ENCODE results near the gene NEAT1. TPM values are rescaled to one million over a fixed set of nuclear protein-coding genes. Genes with fewer than 3 reads are reported as not detected.
A peak's percentile ranks its signal among the peaks of the same experiment; 100 is the strongest.

The NEAT1 gene
- total RNA-seq, 3 donors from 2014 or later = 323 to 391 (median 351) TPM

DNA sequence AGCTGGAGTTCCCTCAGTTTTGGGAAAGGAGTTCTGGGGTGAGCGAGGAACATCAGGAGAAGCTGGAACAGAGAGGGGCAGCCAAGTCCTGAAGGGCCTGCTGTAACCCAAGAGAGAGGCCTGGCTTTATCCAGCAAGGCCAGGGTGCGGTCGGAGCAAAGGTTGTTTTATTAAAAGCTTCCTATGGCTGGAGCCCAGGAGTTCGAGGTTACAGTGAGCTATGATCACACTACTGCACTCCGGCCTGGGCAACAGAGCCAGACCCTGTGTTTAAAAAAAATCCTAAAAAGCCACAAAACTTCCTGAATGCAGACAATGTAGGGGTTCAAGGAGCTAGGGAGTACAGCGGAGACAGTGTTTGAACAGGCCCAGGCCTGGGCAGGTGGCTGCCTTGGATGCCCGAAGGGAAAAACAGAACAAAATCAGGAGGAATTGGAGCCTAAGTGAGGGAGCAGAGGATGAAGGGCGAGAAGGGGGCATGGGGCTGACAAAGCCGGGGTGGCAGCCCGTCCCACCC, 54.1 kb downstream of the NEAT1 start:
- H3K36me3 ChIP-seq = no peaks in the 10 kb centered on the region
- H3K27ac ChIP-seq = peak overlapping the region; percentile 99 to 100
- H3K9me3 ChIP-seq = no peaks in the 10 kb centered on the region
- DNase-seq (ENCODE audit: low spot score in 2 of 2) = no peak
- peak overlapping the region; percentile 58 to 81 (median 80) for H3K4me3 ChIP-seq
- no peaks in the 10 kb centered on the region for H3K27me3 ChIP-seq
- peaks cover 7% of the 10 kb centered on the region in 2 donors for H3K4me1 ChIP-seq
- TF ChIP-seq, protein P1, sequence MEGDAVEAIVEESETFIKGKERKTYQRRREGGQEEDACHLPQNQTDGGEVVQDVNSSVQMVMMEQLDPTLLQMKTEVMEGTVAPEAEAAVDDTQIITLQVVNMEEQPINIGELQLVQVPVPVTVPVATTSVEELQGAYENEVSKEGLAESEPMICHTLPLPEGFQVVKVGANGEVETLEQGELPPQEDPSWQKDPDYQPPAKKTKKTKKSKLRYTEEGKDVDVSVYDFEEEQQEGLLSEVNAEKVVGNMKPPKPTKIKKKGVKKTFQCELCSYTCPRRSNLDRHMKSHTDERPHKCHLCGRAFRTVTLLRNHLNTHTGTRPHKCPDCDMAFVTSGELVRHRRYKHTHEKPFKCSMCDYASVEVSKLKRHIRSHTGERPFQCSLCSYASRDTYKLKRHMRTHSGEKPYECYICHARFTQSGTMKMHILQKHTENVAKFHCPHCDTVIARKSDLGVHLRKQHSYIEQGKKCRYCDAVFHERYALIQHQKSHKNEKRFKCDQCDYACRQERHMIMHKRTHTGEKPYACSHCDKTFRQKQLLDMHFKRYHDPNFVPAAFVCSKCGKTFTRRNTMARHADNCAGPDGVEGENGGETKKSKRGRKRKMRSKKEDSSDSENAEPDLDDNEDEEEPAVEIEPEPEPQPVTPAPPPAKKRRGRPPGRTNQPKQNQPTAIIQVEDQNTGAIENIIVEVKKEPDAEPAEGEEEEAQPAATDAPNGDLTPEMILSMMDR (IDR thresholded peaks at IDR 0.05) = no peak
- TF ChIP-seq POLR2A (IDR thresholded peaks at IDR 0.05) = no peak
- no peak for TF ChIP-seq POLR2AphosphoS5 (IDR thresholded peaks at IDR 0.05)
- intact Hi-C loops (cut with DNase I; ENCODE audit: low total_unique reads) = no loop called here

DNA sequence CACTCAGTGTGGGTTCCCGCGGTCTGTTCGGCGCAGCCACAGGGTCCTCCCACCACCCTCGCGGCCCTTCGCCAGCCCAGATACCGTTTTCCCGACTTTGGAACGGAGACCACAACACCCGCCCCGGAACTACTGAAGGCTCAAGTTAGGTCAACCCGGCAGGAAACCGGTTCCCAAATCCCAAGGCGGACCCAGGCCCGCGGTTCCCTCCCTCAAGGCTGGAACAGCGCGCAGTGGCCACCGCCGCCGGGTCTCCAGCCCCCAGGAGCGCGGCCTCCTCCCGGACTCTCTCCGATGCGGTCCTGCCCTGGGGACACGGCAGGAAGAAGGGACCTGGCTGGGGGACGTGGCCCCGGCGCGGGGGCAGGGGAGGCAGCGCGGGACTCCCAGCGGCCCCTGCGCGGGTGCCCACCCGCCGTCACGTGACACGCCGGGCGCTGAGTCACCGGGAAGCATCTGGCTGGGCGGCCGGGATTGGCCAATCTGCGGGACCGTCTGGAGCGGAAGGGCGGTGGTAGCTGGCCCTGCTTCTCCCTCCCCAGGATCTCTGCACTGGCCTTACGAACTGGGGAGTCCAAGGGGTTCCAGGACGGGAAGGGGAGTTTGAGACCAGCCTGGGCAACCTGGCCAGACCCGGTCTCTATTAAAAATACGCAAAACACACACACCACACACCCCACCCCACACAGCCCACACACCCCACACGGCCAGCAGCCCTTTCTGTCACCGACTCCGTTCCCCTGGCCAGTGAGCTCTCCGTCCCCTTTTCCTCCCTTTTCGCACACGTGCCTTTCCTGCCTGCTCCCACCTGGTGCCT, 54.8 kb downstream of the NEAT1 start:
- intact Hi-C loops (cut with DNase I; ENCODE audit: low total_unique reads) = no loop called here
- peak overlapping the region; percentile 99 to 100 for H3K27ac ChIP-seq
- peak; percentile 84 for TF ChIP-seq POLR2A (IDR thresholded peaks at IDR 0.05)
- TF ChIP-seq POLR2AphosphoS5 (IDR thresholded peaks at IDR 0.05) = peak; percentile 97 to 99 (median 97)
- TF ChIP-seq, protein P1 (IDR thresholded peaks at IDR 0.05) = peak in 1 of 3 donors; percentile 23
- DNase-seq (ENCODE audit: low spot score in 2 of 2) = peak; percentile 97 to 98
- no peaks in the 10 kb centered on the region for H3K9me3 ChIP-seq
- H3K4me1 ChIP-seq = peaks cover 5 to 6% of the 10 kb centered on the region in 2 donors
- peak overlapping the region; percentile 58 to 81 (median 80) for H3K4me3 ChIP-seq
- no peaks in the 10 kb centered on the region for H3K27me3 ChIP-seq
- no peaks in the 10 kb centered on the region for H3K36me3 ChIP-seq

DNA sequence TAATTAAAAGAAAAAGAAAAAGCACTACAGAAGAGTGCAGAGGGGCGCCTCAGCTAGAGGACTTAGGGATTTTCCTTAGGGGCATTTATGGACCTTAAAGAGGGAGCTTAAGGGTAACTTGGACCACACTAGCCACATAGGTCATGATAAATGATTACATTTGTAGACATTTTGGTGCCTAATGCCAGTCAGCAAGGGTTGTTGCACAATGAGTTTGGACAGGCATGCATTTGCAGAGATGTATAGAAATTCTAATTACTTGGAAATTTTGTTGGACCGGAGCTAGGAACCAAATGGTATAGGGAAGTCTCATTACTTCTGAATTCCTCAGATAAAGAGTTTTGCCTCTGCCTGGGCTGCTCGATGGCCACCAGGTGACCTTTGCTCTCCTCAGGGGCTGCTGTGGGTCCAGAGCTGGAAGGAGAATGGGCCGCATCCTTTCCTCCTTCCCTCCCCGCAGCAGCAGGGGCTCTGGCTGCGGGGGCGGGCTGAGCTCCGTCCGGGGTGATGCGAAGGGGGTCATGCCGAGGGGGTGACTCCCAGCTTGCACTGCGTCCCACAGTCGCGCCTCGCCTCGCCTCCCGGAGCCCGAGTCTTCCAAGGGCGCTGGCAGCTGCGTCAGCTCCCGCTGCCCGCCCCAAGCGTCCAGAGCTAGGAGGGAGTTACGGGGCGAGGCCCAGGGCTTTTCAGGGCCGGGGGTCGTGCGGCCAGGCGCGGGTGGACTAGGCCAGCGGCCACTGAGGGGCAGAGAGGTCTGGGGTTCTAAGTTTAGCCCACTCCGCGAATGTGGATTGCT, 56.0 kb downstream of the NEAT1 start:
- DNase-seq (ENCODE audit: low spot score in 2 of 2) = peak in 1 of 2 donors; percentile 59
- H3K27me3 ChIP-seq = no peaks in the 10 kb centered on the region
- peak overlapping the region; percentile 99 to 100 for H3K27ac ChIP-seq
- H3K36me3 ChIP-seq = no peaks in the 10 kb centered on the region
- H3K4me3 ChIP-seq = peak overlapping the region; percentile 26 to 81 (median 59)
- intact Hi-C loops (cut with DNase I; ENCODE audit: low total_unique reads) = no loop called here
- TF ChIP-seq, protein P1 (IDR thresholded peaks at IDR 0.05) = no peak
- TF ChIP-seq POLR2A (IDR thresholded peaks at IDR 0.05) (no peak), POLR2AphosphoS5 (IDR thresholded peaks at IDR 0.05) (peak in 1 of 3 donors; percentile 28)
- no peaks in the 10 kb centered on the region for H3K9me3 ChIP-seq
- peaks cover 5 to 6% of the 10 kb centered on the region in 2 donors for H3K4me1 ChIP-seq

- TF ChIP-seq, protein P1 (IDR thresholded peaks at IDR 0.05) = no peak
- peak in 1 of 3 donors; percentile 48 for TF ChIP-seq POLR2AphosphoS5 (IDR thresholded peaks at IDR 0.05)
- no peak for TF ChIP-seq POLR2A (IDR thresholded peaks at IDR 0.05)
- Histone ChIP-seq H3K4me3 (peak overlapping the region; percentile 26 to 81 (median 59)), H3K27ac (peak overlapping the region; percentile 99 to 100), H3K4me1 (peaks cover 5 to 6% of the 10 kb centered on the region in 2 donors), H3K36me3 (no peaks in the 10 kb centered on the region), H3K9me3 (no peaks in the 10 kb centered on the region), H3K27me3 (no peaks in the 10 kb centered on the region)
- DNase-seq (ENCODE audit: low spot score in 2 of 2) = no peak
- intact Hi-C loops (cut with DNase I; ENCODE audit: low total_unique reads) = no loop called here
These were observed 56.9 kb downstream of the NEAT1 start for GRCh38 chr11:65479184-65480145.
